ENCODE data around the gene ZNF480.

The ZNF480 gene

GRCh38 chr19:52331757-52332156 lies 34.8 kb downstream of the ZNF480 start:
- Histone ChIP-seq H3K4me2 (ENCODE audit: low read depth, low read length) (no peak overlapping the region), H3K27ac (ENCODE audit: low read length) (no peak overlapping the region), H2AFZ (ENCODE audit: low read length) (no peak overlapping the region), H3K36me3 (replicated peaks; ENCODE audit: insufficient read depth, low read length) (no peaks in the 10 kb centered on the region), H3K79me2 (ENCODE audit: low read length) (no peaks in the 10 kb centered on the region), H3K9me2 (replicated peaks; ENCODE audit: insufficient read depth, low read length) (no peaks in the 10 kb centered on the region), H3K27me3 (replicated peaks; ENCODE audit: insufficient read depth, low read length) (no peaks in the 10 kb centered on the region), H4K20me1 (ENCODE audit: insufficient read depth, low read length) (no peaks in the 10 kb centered on the region), H3K4me1 (ENCODE audit: low read length) (no peaks in the 10 kb centered on the region), H3K9ac (ENCODE audit: low read length) (no peak overlapping the region), H3F3A (ENCODE audit: insufficient read depth, low read length) (no peaks in the 10 kb centered on the region), H3K4me3 (ENCODE audit: low read length) (no peak overlapping the region), H3K9me3 (replicated peaks; ENCODE audit: insufficient read depth, low read length) (no peaks in the 10 kb centered on the region)
- DNase-seq, result no peak
- TF ChIP-seq EZH2 (optimal IDR thresholded peaks at IDR 0.05; ENCODE audit: low read depth, low read length) (no peak), CTCF (IDR thresholded peaks at IDR 0.05; ENCODE audit: low read length) (no peak), EZH2phosphoT487 (IDR thresholded peaks at IDR 0.05; ENCODE audit: low read length) (no peak)

GRCh38 chr19:52335768-52336116 lies 38.8 kb downstream of the ZNF480 start:
- no peak for TF ChIP-seq CTCF (IDR thresholded peaks at IDR 0.05; ENCODE audit: low read length)
- no peak for TF ChIP-seq EZH2 (optimal IDR thresholded peaks at IDR 0.05; ENCODE audit: low read depth, low read length)
- no peak for TF ChIP-seq EZH2phosphoT487 (IDR thresholded peaks at IDR 0.05; ENCODE audit: low read length)
- H3K9me3 ChIP-seq (replicated peaks; ENCODE audit: insufficient read depth, low read length), result no peaks in the 10 kb centered on the region
- no peaks in the 10 kb centered on the region for H3K9me2 ChIP-seq (replicated peaks; ENCODE audit: insufficient read depth, low read length)
- no peaks in the 10 kb centered on the region for H4K20me1 ChIP-seq (ENCODE audit: insufficient read depth, low read length)
- no peaks in the 10 kb centered on the region for H3K4me1 ChIP-seq (ENCODE audit: low read length)
- no peaks in the 10 kb centered on the region for H3K27me3 ChIP-seq (replicated peaks; ENCODE audit: insufficient read depth, low read length)
- no peaks in the 10 kb centered on the region for H3K36me3 ChIP-seq (replicated peaks; ENCODE audit: insufficient read depth, low read length)
- no peak overlapping the region for H3K4me2 ChIP-seq (ENCODE audit: low read depth, low read length)
- H3K9ac ChIP-seq (ENCODE audit: low read length), result no peak overlapping the region
- no peak overlapping the region for H3K27ac ChIP-seq (ENCODE audit: low read length)
- no peak overlapping the region for H2AFZ ChIP-seq (ENCODE audit: low read length)
- no peak overlapping the region for H3K4me3 ChIP-seq (ENCODE audit: low read length)
- H3F3A ChIP-seq (ENCODE audit: insufficient read depth, low read length), result no peaks in the 10 kb centered on the region
- H3K79me2 ChIP-seq (ENCODE audit: low read length), result no peaks in the 10 kb centered on the region
- no peak for DNase-seq

- DNase-seq, result no peak
- H2AFZ ChIP-seq (ENCODE audit: low read length), result no peak within 1 kb of the TSS
- no peak within 1 kb of the TSS for H3K27ac ChIP-seq (ENCODE audit: low read length)
These were observed 39.3 kb downstream of the ZNF480 start, which contains the start of gene ZNF610 for GRCh38 chr19:52336117-52336790. Gene ZNF610, plus strand, starts transcription at chr19:52336243. Its CDS starts 12,930 bp downstream, at chr19:52349173.

More at GRCh38 chr19:52336117-52336790, 39.3 kb downstream of the ZNF480 start, which contains the start of gene ZNF610:
- Histone ChIP-seq H3K9ac (ENCODE audit: low read length) (no peak within 1 kb of the TSS), H3F3A (ENCODE audit: insufficient read depth, low read length) (no peaks in the 10 kb centered on the region), H3K36me3 (replicated peaks; ENCODE audit: insufficient read depth, low read length) (no peaks in the 10 kb centered on the region), H3K4me2 (ENCODE audit: low read depth, low read length) (no peak within 1 kb of the TSS), H4K20me1 (ENCODE audit: insufficient read depth, low read length) (no peaks in the 10 kb centered on the region), H3K4me1 (ENCODE audit: low read length) (no peaks in the 10 kb centered on the region), H3K27me3 (replicated peaks; ENCODE audit: insufficient read depth, low read length) (no peaks in the 10 kb centered on the region), H3K79me2 (ENCODE audit: low read length) (no peaks in the 10 kb centered on the region), H3K4me3 (ENCODE audit: low read length) (no peak within 1 kb of the TSS), H3K9me2 (replicated peaks; ENCODE audit: insufficient read depth, low read length) (no peaks in the 10 kb centered on the region), H3K9me3 (replicated peaks; ENCODE audit: insufficient read depth, low read length) (no peaks in the 10 kb centered on the region)
- TF ChIP-seq EZH2 (optimal IDR thresholded peaks at IDR 0.05; ENCODE audit: low read depth, low read length), result no peak
- no peak for TF ChIP-seq CTCF (IDR thresholded peaks at IDR 0.05; ENCODE audit: low read length)
- no peak for TF ChIP-seq EZH2phosphoT487 (IDR thresholded peaks at IDR 0.05; ENCODE audit: low read length)

Data from MM.1S (cell line).